NCI-H2196 treated with DMSO at 0.1 percent for 48 hours (cell line): ENCODE results near the gene CXCR2.
"Not testable (repeated sequence)": the region's sequence is repeated elsewhere in the genome, so short reads cannot be mapped to it uniquely, and the experiment has no call there.

Experiments
- DNase-seq: peaks from one replicate; lab custom pipeline; 2025; ENCODE audit not compliant: unreplicated experiment; lab: John Stamatoyannopoulos, UW

CXCR2 gene

DNA sequence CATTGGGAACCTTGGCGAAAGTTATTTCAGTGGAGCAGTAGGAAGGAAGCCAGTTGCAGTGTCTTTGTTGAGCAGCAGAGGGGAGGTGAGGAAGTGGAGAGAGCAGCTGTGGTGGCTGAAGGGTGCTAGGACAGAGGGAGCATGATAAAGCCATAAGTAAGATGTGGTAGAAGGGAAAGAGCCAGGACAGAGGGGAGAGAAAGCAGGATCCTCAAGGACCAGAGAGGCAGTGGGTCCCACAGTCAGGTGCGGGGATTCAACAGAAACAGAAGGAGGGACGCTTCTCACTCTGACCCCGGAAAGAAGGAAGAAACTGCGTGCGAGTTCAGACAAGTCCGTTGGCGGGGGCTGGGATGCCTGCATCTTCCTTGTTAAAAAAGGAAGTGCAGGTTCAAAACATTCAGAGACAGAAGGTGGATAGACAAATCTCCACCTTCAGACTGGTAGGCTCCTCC, at the start of gene CXCR2:
Gene CXCR2 (plus strand): TSS at position 403 of the 455 bp plus-strand sequence. CDS start 8,774 bp downstream, outside the sequence.
- no peak for DNase-seq

DNA sequence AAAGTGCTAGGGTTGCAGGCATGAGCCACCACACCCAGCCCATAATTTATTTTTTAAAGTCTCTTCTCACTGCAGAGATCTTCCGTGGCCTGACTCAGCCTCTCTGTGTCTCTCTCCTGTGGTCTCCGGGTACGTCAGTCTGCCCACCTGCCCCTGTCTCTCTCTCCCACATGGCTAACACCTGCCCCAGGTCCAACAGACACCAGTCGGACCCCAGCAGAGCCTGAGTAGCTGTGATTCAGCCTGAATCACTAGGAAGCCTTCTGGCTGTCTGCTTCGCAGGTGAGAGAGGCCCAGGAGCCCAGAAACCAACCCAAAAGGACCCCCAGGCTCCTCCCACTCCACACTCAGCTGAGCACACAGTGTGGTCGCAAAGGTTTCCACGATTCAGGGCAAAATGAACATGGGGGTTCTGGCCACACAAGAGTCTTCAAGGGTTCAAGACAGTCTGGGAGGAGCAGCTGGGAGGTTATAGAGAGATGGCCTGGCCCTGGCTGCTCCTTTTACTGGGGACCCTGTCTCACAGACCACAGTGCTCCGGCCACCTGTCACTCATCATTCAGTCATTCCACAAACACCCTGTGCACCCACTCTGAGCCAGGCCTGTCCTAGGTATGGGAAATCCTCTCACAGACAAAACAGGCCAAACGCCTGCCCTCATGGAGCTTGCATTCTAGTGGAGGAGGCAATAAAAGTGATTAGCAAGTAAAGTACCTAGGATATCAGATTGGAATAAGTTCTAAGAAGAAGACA, 48.2 kb upstream of the CXCR2 start:
- no peak for DNase-seq

DNA sequence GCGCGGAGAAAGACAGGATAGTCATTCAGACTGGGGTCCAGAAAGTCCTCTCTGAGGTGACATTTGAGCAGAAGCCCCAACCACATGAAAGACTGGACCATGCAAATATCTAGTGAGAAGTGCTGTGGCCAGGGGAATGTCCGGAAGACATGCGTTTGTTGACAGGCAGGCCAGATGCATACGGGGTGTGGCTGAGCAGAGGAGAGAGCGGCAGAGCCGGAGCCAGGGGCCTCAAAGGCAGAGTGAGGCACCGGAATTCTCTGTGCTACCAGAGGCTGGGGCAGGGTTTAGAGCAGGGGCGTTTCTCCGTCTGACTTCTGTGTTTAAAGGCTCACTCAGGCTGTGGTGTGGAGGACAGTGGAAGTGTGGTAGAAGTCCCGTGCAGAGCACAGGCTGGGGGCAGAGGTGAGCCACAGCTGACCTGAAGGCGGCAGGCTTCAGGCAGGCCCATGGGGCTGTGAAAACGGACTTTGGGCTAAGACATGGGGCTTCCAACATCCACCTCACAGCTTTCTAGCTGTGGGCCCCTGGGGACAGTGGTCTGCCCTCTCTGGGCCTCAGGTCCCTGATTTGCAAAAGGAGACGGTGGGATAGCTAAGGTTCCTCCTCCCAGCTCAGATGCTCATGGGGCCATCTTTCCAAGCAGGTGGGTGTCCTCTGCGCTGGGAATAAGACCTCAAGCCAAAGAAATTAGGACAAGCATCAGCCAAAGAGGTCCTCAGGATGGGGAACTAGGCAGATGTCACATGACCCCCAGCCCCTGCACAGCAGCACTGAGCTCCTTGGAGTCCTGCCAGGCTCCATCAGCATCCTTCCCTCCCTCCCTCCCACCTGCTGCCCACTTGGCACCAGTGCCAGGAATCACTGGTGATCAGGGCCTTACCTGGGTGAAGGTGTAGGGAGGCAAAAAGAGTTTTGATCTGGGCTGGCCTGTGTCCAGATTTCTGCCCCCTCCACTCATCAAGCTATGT, 45.6 kb upstream of the CXCR2 start:
- DNase-seq = no peak

DNA sequence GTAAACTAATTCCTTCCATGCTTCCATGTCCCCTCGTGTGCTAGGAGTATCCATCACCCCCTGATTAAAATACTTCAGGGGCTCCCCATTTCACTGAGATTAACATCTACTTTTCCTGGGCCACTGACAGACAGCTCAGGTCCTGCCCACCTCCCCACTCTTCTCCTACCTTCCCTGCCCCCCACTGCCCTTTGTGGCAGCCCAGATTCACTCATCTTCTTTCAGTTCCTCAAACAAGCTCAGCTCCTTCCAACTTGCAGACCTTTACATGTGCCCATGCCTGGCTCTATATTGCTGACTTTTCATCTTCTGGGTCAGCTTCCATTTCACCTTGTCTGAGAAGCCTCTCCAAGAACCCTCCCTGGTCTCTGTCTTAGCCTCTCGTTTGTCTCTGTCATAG, 44.8 kb upstream of the CXCR2 start:
- no peak for DNase-seq

DNA sequence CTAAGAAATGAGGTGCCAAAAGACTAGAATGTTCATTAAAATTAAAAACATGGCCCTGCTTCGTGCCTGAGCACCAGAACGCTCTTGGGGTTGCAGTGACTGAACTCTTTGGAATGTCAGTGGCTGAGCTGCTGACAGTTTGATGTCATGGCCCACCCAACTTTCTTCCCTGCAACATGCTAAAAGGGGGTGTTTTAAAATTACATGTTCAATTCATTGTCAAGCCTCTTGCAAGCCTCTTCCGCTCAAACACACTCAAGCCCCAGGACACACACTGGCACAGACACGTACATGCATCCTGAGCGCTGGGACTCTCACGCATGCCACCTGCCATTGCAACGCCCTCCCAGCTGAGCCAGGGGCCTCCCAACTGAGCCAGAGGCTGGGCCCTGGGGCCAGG, 44.1 kb upstream of the CXCR2 start:
- no peak for DNase-seq

DNA sequence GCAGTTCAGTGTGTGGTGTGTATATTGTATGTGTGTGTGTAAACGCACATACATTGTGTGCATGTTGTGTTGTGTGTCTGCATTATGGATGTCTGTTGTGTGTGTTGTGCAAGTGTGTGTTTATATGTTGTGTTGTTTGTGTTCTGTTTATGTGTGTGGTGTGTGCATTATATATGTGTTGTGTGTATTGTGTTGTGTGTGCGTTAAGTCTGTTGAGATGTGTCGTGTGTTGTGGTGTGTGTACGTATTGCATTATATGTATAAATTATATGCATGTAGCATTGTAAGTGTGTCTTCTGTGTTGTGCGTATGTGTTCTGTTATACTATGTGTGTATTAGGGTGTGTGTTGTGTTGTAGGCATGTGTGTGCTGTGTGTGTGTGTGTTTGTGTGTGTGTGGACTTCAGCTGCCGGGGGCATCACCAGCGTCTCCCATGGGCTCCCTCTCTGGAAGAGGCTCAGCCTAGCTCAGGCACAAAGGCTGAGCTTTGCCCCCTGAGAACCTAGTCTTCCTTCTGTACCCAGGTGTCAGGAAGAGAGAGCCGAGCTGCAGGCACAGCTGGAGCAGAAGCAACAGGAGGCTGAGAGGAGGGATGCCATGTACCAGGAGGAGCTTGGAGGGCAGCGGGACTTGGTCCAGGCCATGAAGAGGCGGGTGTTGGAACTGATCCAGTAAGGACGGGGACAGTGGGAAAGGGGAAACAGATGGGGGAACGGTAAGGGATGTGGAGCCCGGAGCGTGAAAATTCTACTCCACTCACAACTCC, 43.1 kb upstream of the CXCR2 start:
- no peak for DNase-seq

DNA sequence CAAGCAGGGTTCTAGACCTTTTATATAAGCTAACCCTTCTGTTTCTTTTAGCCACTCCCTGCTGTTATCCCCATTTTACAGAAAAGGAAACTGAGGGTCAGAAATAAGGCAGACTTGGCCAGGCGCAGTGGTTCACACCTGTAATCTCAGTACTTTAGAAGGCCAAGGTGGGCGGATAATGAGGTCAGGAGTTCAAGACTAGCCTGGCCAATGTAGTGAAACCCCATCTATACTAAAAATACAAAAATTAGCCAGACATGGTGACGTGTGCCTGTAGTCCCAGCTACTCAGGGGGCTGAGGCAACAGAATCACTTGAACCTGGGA, 42.5 kb upstream of the CXCR2 start:
- DNase-seq = no peak

DNA sequence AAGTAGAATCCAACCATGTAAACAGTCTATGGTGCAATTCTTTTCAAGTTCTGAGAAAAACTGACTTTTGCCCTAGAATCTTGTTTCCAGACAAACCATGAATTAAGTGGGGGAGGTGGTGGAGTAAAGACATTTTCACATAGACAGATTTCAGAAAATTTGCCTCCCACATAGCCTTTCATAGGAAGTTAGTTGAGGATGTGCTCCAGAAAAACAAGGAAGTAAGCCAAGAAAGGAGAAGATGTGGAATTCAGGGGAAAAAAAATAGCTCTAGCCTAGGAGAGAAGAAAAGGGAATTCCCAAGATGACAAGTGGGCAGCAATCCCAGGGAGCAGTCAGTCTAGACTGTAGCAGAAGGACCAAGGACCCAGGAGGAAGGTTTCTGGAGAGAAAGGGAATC, 39.4 kb upstream of the CXCR2 start:
- no peak for DNase-seq

DNA sequence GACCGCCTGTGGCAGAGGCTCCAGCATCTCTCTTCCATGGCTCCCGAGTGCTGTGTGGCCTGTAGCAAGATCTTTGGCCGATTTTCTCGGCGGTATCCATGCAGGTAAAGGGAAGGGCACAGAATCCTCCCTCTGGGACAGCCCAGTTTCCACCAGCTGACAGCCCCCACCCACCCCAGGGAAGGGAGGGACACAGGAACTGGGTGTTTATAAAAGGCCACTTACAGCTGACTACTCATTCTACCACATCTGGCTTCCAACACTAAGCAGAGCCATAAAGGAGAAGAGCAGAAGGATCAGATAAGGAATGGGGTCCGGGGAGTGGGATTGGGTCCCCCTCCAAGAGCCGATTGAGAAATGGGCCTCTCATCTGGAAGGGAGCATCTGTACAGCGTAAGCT, 36.6 kb upstream of the CXCR2 start:
- DNase-seq = no peak

DNA sequence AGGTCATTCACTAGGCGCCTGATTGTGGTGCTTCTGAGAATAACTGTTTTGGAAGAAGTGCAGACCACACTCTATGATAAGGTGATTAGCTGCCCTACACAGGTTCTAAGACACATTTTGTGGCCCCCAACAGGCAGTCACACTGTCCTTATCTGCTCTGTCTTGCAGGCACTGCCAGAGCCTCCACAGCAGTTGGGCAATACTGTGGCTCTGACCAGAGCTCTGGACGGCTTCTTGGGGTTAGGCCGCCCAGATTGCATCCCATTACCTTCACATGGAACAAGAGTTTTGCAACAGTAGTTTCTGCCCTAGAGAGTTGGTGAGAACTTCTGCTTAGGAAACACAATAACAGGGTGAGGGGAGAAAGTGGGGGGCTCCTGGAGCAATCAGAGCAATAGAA, 34.1 kb upstream of the CXCR2 start:
- DNase-seq = no peak

DNA sequence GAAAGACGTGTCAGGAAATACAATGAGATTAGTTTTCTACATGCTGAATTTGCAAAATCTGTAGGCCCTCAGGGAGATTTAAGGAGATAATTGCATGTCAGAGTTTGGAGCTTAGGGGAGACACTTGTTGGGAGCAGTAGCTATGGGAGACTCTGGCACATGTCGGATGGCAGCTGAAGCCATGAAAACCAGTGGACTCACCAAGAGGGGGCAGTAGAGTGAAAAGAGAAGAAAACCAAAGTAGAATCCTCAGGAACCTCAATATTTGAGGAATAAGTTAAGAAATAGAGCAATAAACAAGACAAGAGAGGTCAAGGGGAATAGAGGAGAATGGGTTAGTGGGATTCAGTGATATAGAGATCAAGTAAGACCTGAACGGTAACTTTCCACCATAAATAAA, 31.9 kb upstream of the CXCR2 start:
- no peak for DNase-seq

DNA sequence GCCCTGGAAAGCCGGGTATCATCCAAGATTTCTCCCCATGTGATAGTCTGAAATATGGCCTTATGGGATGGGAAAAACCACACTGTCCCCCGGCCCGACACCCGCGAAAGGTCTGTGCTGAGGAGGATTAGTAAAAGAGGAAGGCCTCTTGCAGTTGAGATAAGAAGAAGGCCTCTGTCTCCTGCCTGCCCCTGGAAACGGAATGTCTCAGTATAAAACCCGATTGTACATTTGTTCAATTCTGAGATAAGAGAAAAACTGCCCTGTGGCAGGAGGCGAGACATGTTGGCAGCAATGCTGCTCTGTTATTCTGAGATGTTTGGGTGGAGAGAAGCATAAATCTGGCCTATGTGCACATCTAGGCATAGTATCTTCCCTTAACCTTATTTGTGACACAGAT, 30.0 kb upstream of the CXCR2 start:
- DNase-seq = no peak

DNA sequence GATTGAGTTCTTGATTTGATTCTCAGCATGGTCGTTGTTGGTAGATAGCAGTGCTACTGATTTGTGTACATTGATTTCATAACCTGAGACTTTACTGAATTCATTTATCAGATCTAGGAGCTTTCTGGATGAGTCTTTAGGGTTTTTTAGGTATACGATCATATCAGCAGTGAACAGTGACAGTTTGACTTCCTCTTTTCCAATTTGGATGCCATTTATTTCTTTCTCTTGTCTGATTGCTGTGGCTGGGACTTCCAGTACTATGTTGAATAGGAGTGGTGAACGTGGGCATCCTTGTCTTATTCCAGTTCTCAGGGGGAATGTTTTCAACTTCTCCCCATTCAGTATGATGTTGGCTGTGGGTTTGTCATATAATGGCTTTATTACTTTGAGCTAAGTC, 27.9 kb upstream of the CXCR2 start:
- no peak for DNase-seq

DNA sequence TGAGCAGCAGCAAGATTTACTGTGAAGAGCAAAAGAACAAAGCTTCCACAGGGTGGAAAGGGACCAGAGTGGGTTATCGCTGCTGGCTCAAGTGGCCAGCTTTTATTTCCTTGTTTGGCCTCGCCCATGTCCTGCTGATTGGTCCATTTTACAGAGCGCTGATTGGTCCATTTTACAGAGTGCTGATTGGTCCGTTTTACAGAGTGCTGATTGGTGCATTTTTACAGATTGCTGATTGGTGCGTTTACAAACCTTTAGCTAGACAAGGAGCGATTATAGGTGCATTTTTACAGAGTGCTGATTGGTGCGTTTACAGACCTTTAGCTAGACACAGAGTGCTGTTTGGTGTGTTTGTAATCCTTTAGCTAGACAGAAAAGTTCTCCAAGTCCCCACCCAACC, 17.0 kb upstream of the CXCR2 start:
- not testable (repeated sequence) for DNase-seq

DNA sequence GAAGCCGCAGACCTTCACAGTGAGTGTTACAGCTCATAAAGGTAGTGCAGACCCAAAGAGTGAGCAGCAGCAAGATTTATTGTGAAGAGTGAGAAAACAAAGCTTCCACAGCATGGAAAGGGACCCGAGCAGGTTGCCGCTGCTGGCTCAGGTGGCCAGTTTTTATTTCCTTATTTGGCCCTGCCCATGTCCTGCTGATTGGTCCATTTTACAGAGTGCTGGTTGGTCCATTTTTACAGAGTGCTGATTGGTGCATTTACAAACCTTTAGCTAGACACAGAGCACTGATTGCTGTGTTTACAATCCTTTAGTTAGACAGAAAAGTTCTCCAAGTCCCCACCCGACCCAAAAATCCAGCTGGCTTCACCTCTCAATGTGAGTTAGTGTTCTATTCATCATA, 4.0 kb upstream of the CXCR2 start:
- DNase-seq = not testable (repeated sequence)

DNA sequence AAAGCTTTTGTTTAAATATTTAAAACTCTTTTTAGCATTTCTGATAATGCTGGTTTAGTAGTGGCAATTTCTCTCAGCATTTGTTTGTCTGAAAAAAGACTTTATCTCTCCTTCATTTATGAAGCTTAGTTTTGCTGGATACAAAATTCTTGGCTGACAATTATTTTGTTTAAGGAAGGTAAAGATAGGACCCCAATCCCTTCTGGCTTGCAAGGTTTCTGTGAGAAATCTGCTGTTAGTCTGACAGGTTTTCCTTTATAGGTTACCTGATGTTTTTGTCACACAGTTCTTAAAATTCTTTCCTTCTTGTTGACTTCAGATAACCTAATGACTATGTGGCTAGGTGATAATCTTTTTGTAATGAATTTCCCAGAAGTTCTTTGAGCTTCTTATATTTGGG, 3.5 kb upstream of the CXCR2 start:
- not testable (repeated sequence) for DNase-seq

DNA sequence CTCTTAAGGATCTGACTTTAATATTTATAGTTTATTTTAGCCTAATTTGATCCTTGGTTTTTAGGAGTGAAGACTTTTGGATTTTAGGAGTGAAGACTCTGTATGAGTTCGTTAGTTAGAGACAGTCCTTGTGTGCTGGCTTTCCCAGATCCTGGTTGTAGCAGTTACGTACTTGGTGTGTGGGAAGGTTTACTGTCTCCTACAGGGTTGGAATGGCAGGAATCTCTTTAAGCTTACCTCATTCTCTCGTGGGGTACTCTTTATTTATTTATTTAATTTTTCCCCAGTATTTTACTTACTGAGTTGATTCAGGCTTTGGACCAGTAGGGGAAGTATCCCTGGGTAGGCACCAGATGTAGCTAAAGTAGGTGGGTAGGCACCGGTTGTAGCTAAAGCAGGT, 1.8 kb upstream of the CXCR2 start:
- no peak for DNase-seq

DNA sequence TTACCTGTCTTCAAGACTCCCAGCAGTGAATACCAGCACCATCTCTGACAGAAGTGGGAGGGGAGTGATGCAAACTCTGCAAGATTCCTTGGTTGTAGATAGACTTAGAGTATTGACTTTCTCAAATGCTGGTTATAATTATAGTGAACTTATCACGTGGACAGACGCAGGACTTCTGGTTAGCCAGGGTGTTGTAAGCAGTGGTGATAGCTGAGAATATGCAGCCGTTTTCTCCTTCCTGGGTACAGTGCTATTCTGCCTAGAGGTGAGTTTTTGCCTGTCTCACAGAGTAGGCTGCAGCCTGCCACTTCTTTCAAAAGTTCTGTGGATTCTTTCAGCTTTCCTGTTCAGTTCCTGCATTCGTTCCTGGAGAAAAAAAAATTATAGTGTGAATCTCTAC, 733 bp upstream of the CXCR2 start:
- no peak for DNase-seq

DNA sequence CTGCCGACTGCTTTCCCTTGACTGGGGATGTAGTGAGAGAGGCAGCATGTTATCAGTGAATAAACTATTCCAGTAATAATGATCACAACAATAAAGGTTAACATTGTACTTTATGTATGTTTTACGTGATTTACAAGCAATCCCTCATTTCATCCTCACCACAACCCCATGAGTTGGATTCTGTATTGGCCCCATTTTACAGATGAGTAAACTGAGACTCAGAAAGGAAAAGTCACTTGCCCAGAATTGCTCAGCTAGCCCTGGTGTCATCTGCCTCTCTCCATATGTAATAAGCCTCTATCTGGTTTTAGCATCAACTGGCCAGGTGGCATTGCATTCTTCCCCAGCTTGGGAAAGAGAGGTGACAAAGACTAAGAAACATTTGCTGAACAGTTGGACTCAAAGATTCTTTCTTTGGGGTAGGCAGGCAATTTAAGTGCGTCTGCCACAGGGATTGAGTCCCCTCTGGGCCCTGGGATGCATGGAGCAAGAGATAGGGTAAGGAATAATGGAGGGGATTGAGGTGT, 2.2 kb downstream of the CXCR2 start:
- DNase-seq = no peak

DNA sequence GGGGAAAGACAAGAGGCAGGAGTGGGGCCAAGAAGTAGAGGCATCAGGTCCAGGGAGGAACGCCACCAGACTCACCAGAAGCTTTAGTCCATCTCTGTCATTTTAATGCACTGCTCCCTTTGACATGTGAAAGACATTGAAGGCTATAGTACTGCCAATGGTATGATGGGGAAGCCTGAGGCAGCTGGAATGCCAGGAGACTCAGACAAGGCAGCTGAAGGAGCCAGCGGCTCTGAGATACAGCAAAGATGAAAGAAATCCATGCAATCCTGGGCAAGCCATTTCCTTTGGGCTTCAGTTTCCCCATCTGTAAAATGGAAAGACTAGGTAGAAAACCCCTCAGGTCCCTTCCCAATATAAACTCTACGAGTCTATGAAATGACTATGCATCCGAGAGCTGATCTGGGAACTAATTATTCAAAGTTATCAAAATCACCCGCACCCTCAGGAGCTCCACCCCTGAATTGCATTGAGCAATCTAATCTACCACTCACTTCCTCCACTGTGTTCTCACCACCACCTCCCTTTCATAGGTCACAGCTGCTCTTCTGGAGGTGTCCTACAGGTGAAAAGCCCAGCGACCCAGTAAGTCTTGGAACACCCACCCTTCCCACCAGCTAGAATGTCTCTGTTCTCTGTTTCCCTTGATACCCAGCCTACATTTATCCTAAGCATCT, 3.1 kb downstream of the CXCR2 start:
- no peak for DNase-seq
